Body of pancreas (tissue), 4 donors: ENCODE results near the gene PPP4R1.

Source experiments
- POLR2A ChIP-seq, 3 donors: fragments of 450-650 bp; IDR thresholded peaks; one replicate each; pipeline ENCODE4 v1.6.1; 2016; ENCODE audit warnings: antibody characterized with exemption in 3 of 3, mild to moderate bottlenecking in 2 of 3
- TF ChIP-seq, protein P1 (sequence below), 7 experiments: fragments of 450-650 bp in 4 of 7; fragments of 200-600 bp in 3 of 7; sonication (generic) in 3 of 7; IDR thresholded peaks; one replicate each; pipeline ENCODE4 v1.5.1; 2016 to 2019; ENCODE audit warnings: antibody characterized with exemption in 7 of 7

GRCh38 chr18:9612977-9613376, 1.4 kb downstream of the PPP4R1 start:
- no peak for TF ChIP-seq POLR2A (IDR thresholded peaks at IDR 0.05)
- TF ChIP-seq, protein P1, sequence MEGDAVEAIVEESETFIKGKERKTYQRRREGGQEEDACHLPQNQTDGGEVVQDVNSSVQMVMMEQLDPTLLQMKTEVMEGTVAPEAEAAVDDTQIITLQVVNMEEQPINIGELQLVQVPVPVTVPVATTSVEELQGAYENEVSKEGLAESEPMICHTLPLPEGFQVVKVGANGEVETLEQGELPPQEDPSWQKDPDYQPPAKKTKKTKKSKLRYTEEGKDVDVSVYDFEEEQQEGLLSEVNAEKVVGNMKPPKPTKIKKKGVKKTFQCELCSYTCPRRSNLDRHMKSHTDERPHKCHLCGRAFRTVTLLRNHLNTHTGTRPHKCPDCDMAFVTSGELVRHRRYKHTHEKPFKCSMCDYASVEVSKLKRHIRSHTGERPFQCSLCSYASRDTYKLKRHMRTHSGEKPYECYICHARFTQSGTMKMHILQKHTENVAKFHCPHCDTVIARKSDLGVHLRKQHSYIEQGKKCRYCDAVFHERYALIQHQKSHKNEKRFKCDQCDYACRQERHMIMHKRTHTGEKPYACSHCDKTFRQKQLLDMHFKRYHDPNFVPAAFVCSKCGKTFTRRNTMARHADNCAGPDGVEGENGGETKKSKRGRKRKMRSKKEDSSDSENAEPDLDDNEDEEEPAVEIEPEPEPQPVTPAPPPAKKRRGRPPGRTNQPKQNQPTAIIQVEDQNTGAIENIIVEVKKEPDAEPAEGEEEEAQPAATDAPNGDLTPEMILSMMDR (IDR thresholded peaks at IDR 0.05), result no peak
